Spinal cord (tissue), 10 donors: ENCODE results near the gene CLDN6. TPM values are rescaled to one million over a fixed set of nuclear protein-coding genes. Genes with fewer than 3 reads are reported as not detected.
A peak's percentile ranks its signal among the peaks of the same experiment; 100 is the strongest.

ENCODE experiments used
- DNase-seq, 6 donors: peaks; one replicate each; pipeline versions ENCODE4 v3.0.0 to v3.0.0-alpha.2; 2013 to 2015; ENCODE audit warnings: low spot score in 6 of 6, low read depth in 4 of 6
- H3K27ac ChIP-seq: one replicate; pipeline ENCODE4 v1.5.1; 2013; ENCODE audit warnings: low read depth, low read length, control low read depth
- H3K27me3 ChIP-seq: one replicate; pipeline ENCODE4 v1.6.1; 2013; ENCODE audit warnings: low read length; ENCODE audit not compliant: control insufficient read depth, insufficient read depth
- H3K36me3 ChIP-seq: one replicate; pipeline ENCODE4 v1.6.1; 2013; ENCODE audit warnings: low read length; ENCODE audit not compliant: control insufficient read depth, insufficient read depth
- H3K4me1 ChIP-seq: one replicate; pipeline ENCODE4 v1.6.1; 2013; ENCODE audit warnings: low read length; ENCODE audit not compliant: control insufficient read depth, insufficient read depth
- H3K4me3 ChIP-seq: one replicate; pipeline ENCODE4 v1.5.1; 2013; ENCODE audit warnings: low read depth, low read length, control low read depth
- H3K9me3 ChIP-seq: one replicate; pipeline ENCODE4 v1.6.1; 2013; ENCODE audit warnings: low read length; ENCODE audit not compliant: control insufficient read depth, insufficient read depth
- WGBS: methylation state at CpG from one replicate; pipeline ENCODE4 v1.1.5; 2013; ENCODE audit warnings: missing lambda C conversion rate; ENCODE audit not compliant: insufficient coverage; 5-methylcytosine and 5-hydroxymethylcytosine counted together
- polyA plus RNA-seq, 2 donors: library from polyadenylated mRNA; unstranded; fragments of 120-200 nt; gene quantifications; one replicate each; pipeline ENCODE4 v1.2.1, GENCODE V29; 2013; ENCODE audit not compliant: insufficient read length in 2 of 2
- total RNA-seq, 2 donors: library from RNA; depleted of rRNA in 1 of 2; stranded (reverse); fragments of 120-200 nt in 1 of 2; fragments of >200 nt in 1 of 2; gene quantifications; one replicate each; pipeline versions ENCODE4 v1.2.3 to v1.2.4, GENCODE V29; 2013 to 2014
- donor health status: healthy.

The CLDN6 gene
- total and polyA plus RNA-seq, 4 donors, result 0.28 to 1.0 (median 0.43) TPM; not detected in 1

DNA sequence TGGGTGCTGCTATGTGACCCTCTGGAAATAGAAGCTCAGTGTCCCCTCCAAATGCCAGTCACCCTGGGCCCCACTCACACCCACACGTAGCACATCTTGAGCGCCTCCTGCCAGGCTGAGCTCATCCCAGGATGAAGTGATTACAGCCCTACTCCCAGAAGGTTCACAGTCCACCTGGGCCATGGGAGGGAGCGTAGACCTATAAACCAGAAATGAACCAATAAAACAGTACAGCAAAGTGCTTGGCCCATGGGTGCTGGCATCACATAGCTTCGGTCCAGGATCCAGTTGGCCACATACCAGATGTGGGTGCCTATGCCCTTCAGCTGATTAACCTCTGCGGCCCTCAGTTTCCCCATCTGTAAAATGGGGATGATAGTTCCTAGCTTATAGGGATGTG lies 20.9 kb upstream of the CLDN6 start:
- DNase-seq, result no peak
- H3K9me3 ChIP-seq, result no peaks in the 10 kb centered on the region
- no peak overlapping the region for H3K27ac ChIP-seq
- no peaks in the 10 kb centered on the region for H3K36me3 ChIP-seq
- peaks cover 11% of the 10 kb centered on the region for H3K4me1 ChIP-seq
- WGBS, result 96% methylated on average over 3 of the region's 5 CpGs
- H3K27me3 ChIP-seq, result peaks cover 75% of the 10 kb centered on the region
- H3K4me3 ChIP-seq, result no peak overlapping the region

DNA sequence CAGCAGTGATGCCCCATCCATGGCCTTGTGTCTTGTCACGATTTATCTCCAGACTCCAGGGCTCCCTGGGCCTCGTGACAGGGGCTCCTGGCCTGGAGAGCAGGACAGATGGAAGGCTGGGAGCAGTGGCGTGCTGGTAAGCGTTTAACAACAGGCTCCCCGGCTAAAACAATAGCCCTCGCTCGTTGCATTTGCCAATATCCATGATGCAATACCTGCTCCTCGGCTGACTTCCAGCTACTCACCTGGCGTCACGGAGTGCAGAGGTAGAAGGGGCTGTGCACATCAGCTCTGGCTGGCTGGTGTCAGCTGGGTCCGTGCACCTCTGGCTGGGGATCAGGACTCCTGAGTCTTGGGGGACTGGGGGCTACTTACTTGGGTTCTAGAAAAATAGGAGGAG lies 20.3 kb upstream of the CLDN6 start:
- peaks cover 11% of the 10 kb centered on the region for H3K4me1 ChIP-seq
- H3K9me3 ChIP-seq, result no peaks in the 10 kb centered on the region
- H3K36me3 ChIP-seq, result no peaks in the 10 kb centered on the region
- 49% methylated on average over 8 of the region's 11 CpGs for WGBS
- no peak overlapping the region for H3K27ac ChIP-seq
- no peak for DNase-seq
- H3K27me3 ChIP-seq, result peaks cover 74% of the 10 kb centered on the region
- H3K4me3 ChIP-seq, result no peak overlapping the region

DNA sequence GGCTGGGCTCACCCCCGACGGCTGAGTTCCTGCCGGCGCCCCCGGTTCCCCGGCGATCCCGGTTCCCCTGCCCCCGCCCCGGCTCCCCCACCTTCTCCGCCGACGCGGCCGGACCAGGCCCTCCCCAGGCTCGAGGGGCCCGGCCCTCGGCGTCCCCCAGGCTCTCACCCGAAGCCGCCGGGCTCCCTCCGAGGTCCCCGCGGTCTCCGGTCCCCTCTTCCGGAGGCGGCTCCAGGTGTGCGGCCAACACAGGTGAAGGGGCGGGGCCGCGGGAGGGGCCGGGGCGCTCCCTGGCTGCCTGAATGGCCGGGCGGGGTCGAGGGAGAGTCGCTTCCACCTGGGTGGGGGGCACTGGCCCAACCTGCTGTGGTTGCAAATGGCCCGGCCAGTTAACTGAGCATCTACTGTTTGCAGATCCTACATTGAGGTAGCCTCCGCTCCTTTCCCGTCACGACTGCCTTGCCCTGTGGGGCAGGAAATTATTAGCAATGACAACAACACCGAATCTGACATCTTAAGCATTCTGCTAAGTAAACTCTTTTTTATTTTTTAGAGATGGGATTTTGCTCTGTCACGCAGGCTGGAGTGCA lies 18.8 kb upstream of the CLDN6 start, which contains the start of gene BICDL2:
Gene BICDL2, minus strand, starts transcription at position 219 of the 590 bp plus-strand sequence. CDS start 1,448 bp downstream, outside the sequence.
- DNase-seq, result no peak
- WGBS, result 3% methylated on average over 42 of the region's 44 CpGs
- Histone ChIP-seq H3K27ac (no peak within 1 kb of the TSS), H3K4me3 (no peak within 1 kb of the TSS), H3K9me3 (no peaks in the 10 kb centered on the region), H3K36me3 (no peaks in the 10 kb centered on the region), H3K27me3 (peaks cover 77% of the 10 kb centered on the region), H3K4me1 (peaks cover 11% of the 10 kb centered on the region)

DNA sequence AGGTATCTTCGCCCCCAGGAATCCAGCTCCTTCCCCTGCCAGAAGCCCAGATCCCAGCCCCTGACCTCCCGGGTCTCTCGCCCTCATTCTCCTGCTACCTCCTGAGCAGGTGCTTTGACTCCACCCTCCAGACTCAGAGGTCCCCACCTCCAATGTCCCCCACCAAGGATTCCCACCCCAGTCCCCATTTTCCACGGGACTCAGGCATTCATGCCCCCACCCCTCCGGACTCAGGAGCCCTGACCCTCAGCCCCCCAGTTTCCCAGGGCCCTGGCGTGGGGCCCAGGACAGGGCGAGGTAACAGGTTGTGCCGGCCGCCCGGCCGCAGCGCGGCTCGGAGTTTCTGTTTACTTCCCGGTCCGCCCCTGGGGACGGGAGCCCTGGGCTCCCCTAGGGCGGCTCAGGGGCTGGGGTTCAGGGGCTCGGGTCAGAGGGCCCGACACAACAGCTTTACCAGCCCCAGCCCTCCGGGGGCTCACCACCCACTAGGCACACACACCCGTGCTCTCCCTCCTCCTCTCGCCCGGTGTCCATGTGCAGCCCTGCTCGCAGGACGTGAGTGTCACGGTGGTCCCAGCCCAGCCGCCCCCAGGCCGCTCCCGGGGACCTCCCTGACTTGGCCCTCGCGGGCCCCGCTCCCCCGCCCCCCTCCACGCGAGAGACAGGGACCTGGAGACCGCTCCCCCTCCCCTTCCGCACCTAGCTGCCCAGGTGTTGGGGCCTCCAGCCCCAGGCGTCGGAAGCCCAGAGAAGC lies 18.2 kb upstream of the CLDN6 start:
- Histone ChIP-seq H3K27ac (no peak overlapping the region), H3K36me3 (no peaks in the 10 kb centered on the region), H3K27me3 (peaks cover 79% of the 10 kb centered on the region), H3K4me3 (no peak overlapping the region), H3K9me3 (no peaks in the 10 kb centered on the region), H3K4me1 (peaks cover 11% of the 10 kb centered on the region)
- DNase-seq, result no peak
- 4% methylated on average over 35 of the region's 40 CpGs for WGBS

DNA sequence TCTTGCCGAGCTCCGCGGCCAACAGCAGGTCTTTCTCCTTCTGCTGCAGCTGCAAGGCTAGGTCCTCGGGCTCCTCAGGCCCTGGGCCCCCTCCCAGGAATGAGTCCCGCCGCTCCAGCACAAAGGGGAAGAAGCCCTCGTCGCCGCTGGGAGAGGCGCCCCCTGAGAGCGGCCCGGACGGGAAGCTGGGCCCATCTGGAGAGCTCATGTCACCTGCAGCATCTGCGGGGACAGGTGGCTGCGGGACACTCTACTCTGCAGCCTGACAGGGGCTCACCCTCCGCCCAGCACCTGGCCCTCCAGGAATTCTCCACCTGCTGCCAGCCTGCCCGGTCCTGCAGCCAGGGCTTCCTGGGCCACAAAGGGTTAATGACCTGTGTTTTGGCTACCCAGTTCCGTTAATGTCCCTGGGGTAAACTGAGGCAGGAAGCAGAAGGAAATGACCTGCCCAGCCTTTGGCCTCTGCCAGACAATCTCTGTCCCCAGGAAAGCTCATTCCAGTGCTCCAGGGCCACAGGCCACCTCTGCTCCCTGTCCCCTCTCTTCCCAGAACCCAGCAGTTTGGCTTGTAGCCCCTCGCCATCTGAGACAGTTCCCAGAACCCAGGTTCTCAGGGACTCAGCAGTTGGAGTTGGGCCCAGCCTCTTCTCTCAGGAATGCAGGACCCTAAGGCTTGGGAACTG lies 17.4 kb upstream of the CLDN6 start:
- H3K4me3 ChIP-seq, result no peak overlapping the region
- H3K27ac ChIP-seq, result no peak overlapping the region
- peaks cover 11% of the 10 kb centered on the region for H3K4me1 ChIP-seq
- H3K36me3 ChIP-seq, result no peaks in the 10 kb centered on the region
- no peaks in the 10 kb centered on the region for H3K9me3 ChIP-seq
- H3K27me3 ChIP-seq, result peaks cover 83% of the 10 kb centered on the region
- DNase-seq, result no peak
- WGBS, result 42% methylated on average over 19 of the region's 19 CpGs

DNA sequence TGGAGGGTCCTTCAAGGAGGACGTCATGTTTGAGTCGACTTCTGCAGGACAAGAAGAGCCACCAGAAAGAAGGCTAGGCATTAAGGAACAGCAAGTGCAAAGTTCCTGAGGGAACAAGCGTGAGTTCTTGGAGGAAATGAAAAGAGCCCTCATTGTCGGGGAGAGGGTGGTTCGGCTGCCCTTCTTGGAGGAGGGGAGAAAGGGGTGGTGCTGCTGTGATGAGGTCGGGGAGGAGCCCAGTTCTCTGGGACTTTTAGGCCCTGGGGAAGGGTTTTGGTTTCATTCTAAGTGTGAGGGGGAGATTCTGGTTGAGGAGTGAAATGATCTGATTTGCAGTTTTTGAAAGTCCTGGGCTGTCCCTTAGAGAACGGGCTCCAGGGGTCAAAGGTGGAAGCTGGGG lies 14.6 kb upstream of the CLDN6 start:
- no peaks in the 10 kb centered on the region for H3K9me3 ChIP-seq
- 46% methylated on average over 6 of the region's 7 CpGs for WGBS
- no peak overlapping the region for H3K4me3 ChIP-seq
- H3K27ac ChIP-seq, result no peak overlapping the region
- DNase-seq, result no peak
- H3K4me1 ChIP-seq, result peaks cover 30% of the 10 kb centered on the region
- H3K27me3 ChIP-seq, result peaks cover 86% of the 10 kb centered on the region
- peaks cover 2% of the 10 kb centered on the region for H3K36me3 ChIP-seq

DNA sequence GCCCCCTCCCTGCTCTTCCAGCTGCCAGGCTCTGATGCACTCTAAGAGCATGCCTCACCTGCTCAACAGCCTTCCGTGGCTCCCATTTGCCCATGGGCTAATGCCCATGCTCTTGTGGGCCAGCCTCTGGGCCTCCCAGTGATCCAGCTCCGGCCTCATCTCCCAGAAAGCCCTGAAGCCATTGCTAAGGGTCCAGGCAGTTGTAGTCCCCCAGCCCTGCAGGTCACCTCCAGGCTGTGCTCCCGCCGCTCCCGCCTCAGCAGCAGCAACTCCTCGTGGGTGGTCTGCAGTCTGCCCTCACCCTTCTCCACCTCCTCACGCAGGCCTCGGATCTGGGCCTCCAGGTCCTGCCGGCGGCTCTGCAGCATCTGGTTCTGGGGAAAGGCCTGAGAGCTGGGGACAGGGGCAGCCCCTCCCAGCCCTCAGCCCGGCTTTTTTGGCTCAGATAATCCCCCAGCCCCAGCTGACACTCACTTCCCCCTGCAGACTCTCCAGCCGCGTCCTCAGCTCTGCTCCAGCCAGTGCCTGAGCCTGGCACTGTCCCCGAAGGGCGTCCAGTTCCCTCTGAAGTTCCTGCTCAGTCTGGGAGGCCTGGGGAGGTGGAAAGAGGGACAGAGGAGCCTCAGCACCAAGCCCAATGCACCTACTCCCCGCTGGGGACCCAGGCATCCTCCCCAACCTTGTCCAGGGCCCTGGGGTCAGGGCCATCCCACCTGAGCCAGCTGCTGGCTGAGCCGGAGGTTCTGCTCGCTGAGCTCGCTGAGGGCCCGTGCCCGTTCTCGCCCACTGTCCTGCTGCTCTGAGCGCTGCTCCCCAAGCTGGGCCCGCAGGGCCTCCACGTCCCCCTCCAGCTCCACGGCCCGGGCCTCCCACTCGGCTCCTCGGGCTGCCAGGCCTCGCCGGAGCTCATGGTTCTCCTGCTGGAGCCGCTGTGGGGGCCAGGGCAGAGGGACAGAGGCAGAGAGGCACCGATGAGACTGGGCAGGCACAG lies 12.5 kb upstream of the CLDN6 start:
- Histone ChIP-seq H3K9me3 (no peaks in the 10 kb centered on the region), H3K4me3 (no peak overlapping the region), H3K36me3 (peaks cover 15% of the 10 kb centered on the region), H3K4me1 (peaks cover 22% of the 10 kb centered on the region), H3K27ac (no peak overlapping the region), H3K27me3 (peaks cover 65% of the 10 kb centered on the region)
- WGBS, result 70% methylated on average over 31 of the region's 33 CpGs
- no peak for DNase-seq

DNA sequence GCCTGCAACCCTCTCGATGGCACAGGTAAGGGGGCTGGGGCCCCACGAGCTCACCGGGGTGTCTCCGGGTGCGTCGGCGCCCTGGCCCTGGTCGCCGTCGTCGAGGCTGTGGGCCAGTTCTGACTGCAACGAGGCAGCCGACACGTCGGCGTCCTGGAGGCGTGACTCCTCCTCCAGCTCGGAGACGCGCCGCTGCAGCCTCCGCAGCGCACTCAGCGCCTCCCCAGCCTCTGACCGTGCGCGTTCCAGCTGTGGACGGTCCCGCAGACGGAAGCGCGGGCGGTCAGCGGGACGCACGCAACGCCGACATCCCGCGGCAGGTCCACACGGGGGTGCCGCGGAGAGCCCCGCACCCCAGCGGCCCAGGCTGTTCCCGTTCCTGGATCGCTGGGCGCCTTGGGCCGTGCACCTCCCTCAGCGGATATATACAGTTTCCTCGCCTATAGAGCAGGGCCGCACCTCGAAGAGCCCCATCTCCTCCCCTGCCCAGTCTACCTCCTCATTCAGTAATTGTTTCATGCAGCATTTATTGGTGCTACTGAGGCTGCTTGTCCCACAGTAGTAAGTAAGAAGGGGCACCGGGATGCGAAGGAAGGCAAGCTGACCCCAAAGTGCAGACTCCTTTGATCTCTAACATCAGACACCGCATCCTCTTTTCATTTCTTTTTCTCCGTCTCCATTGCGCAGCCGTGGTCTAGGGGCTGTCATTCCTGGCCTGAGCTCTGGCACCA lies 11.7 kb upstream of the CLDN6 start:
- Histone ChIP-seq H3K4me1 (peaks cover 20% of the 10 kb centered on the region), H3K4me3 (no peak overlapping the region), H3K27me3 (peaks cover 57% of the 10 kb centered on the region), H3K9me3 (no peaks in the 10 kb centered on the region), H3K36me3 (peaks cover 17% of the 10 kb centered on the region), H3K27ac (no peak overlapping the region)
- peak in 1 of 6 donors; percentile 12 for DNase-seq
- 13% methylated on average over 58 of the region's 59 CpGs for WGBS
